Thyroid gland (tissue), 4 donors: ENCODE data around the gene IFT22. TPM values are rescaled to one million over a fixed set of nuclear protein-coding genes. Genes with fewer than 3 reads are reported as not detected.
A peak's percentile ranks its signal among the peaks of the same experiment; 100 is the strongest.

Source experiments
- DNase-seq, 2 donors: peaks; one replicate each; pipeline ENCODE4 v3.0.0-alpha.2; 2019
- H3K27ac ChIP-seq, 3 donors: fragments of 200-600 bp; sonication (generic); 1 replicate in 2 of 3; 2 replicates in 1 of 3; pipeline ENCODE4 v1.5.1; 2016 to 2019; ENCODE audit warnings: mild to moderate bottlenecking in 1 of 3, moderate library complexity in 1 of 3
- H3K27me3 ChIP-seq: fragments of 200-600 bp; sonication (generic); one replicate; pipeline ENCODE4 v1.5.1; 2019
- H3K36me3 ChIP-seq, 2 donors: fragments of 200-600 bp; sonication (generic); one replicate each; pipeline ENCODE4 v1.5.1; 2016 to 2019
- H3K4me1 ChIP-seq, 2 donors: fragments of 200-600 bp; sonication (generic); one replicate each; pipeline ENCODE4 v1.5.1; 2017 to 2019
- H3K4me3 ChIP-seq, 3 donors: fragments of 200-600 bp; sonication (generic); replicated peaks in 1 of 3; 1 replicate in 2 of 3; 2 replicates in 1 of 3; pipeline ENCODE4 v1.5.1; 2016; ENCODE audit warnings: mild to moderate bottlenecking in 1 of 3
- H3K9me3 ChIP-seq: fragments of 200-600 bp; sonication (generic); one replicate; pipeline ENCODE4 v1.5.1; 2017
- CTCF ChIP-seq, 6 experiments: fragments of 200-600 bp in 3 of 6; fragments of 450-650 bp in 3 of 6; sonication (generic) in 3 of 6; IDR thresholded peaks; one replicate each; pipeline ENCODE4 v1.5.1; 2016 to 2019; ENCODE audit warnings: antibody characterized with exemption in 6 of 6, mild to moderate bottlenecking in 2 of 6, inconsistent platforms in 1 of 6, moderate library complexity in 1 of 6
- POLR2A ChIP-seq, 2 donors: fragments of 450-650 bp; IDR thresholded peaks; one replicate each; pipeline ENCODE4 v1.6.1; 2017; ENCODE audit warnings: antibody characterized with exemption in 2 of 2, mild to moderate bottlenecking in 2 of 2, moderate library complexity in 1 of 2
- WGBS, 2 donors: methylation state at CpG; one replicate each; pipeline ENCODE4 v1.1.5; 2017; 5-methylcytosine and 5-hydroxymethylcytosine counted together
- intact Hi-C: fragments of 100-400 bp; cut with DNase I; formaldehyde crosslinking; loops from one replicate; pipeline ENCODE4 v1.15.1; 2023
- total RNA-seq, 4 donors: library from RNA; depleted of rRNA; stranded (reverse); fragments of >200 nt; gene quantifications; one replicate each; pipeline ENCODE4 v1.2.3, GENCODE V29; 2016

The IFT22 gene
- total RNA-seq, result 10 to 100 TPM; 48.2 to 57.2 (median 55.4) TPM

- H3K27me3 ChIP-seq, result no peaks in the 10 kb centered on the region
- H3K9me3 ChIP-seq, result no peaks in the 10 kb centered on the region
- H3K4me3 ChIP-seq, result peak within 1 kb of the TSS; percentile 38 to 59 (median 52)
- peaks cover 0 to 15% of the 10 kb centered on the region in 2 donors for H3K36me3 ChIP-seq
- intact Hi-C loops, result no loop called here
- peak; percentile 95 to 97 for DNase-seq
- TF ChIP-seq CTCF (IDR thresholded peaks at IDR 0.05) (peak in 2 of 6 experiments; percentile 17 to 19), POLR2A (IDR thresholded peaks at IDR 0.05) (peak in 1 of 2 donors; percentile 74)
- WGBS, 2 donors, result 1 to 2% methylated on average over 36 to 53 of the region's 69 CpGs
- peak within 1 kb of the TSS; percentile 19 to 69 (median 64) for H3K27ac ChIP-seq
- peaks cover 7 to 8% of the 10 kb centered on the region in 2 donors for H3K4me1 ChIP-seq
Observed at GRCh38 chr7:101321491-101322401, at the start of gene IFT22. TSS of gene IFT22 (minus strand) at chr7:101321812. CDS start at chr7:101321709, 103 bp downstream.

- DNase-seq, result no peak
Observed at GRCh38 chr7:101370836-101371235, 49.2 kb upstream of the IFT22 start.

GRCh38 chr7:101368422-101369165 lies 47.0 kb upstream of the IFT22 start:
- DNase-seq, result no peak
- Histone ChIP-seq H3K36me3 (no peaks in the 10 kb centered on the region), H3K27me3 (no peaks in the 10 kb centered on the region), H3K4me1 (peaks cover 0 to 10% of the 10 kb centered on the region in 2 donors), H3K4me3 (no peak overlapping the region), H3K9me3 (no peaks in the 10 kb centered on the region), H3K27ac (no peak overlapping the region)
- 81 to 93% methylated on average over 8 of the region's 8 CpGs for WGBS, 2 donors
- TF ChIP-seq CTCF (IDR thresholded peaks at IDR 0.05) (no peak), POLR2A (IDR thresholded peaks at IDR 0.05) (no peak)
- intact Hi-C loops, result loop anchor here (10.0 kb wide), 1 partner anchor 46 kb away; no protein-coding TSS in a partner anchor

More at GRCh38 chr7:101370836-101371235, 49.2 kb upstream of the IFT22 start:
- TF ChIP-seq CTCF (IDR thresholded peaks at IDR 0.05), result no peak
- no peak for TF ChIP-seq POLR2A (IDR thresholded peaks at IDR 0.05)
- Histone ChIP-seq H3K27ac (no peak overlapping the region), H3K9me3 (no peaks in the 10 kb centered on the region), H3K4me3 (no peak overlapping the region), H3K36me3 (no peaks in the 10 kb centered on the region), H3K4me1 (peaks cover 0 to 13% of the 10 kb centered on the region in 2 donors), H3K27me3 (no peaks in the 10 kb centered on the region)
- intact Hi-C loops, result no loop called here
- 56 to 65% methylated on average over 4 to 5 of the region's 5 CpGs for WGBS, 2 donors

- Histone ChIP-seq H3K27ac (no peak overlapping the region), H3K4me3 (no peak overlapping the region), H3K4me1 (peaks cover 0 to 16% of the 10 kb centered on the region in 2 donors), H3K27me3 (no peaks in the 10 kb centered on the region), H3K9me3 (no peaks in the 10 kb centered on the region), H3K36me3 (no peaks in the 10 kb centered on the region)
- WGBS, 2 donors, result 90 to 91% methylated on average over 1 of the region's 1 CpG
- intact Hi-C loops, result loop anchor here (10.0 kb wide), 1 partner anchor 47 kb away; no protein-coding TSS in a partner anchor
- no peak for TF ChIP-seq POLR2A (IDR thresholded peaks at IDR 0.05)
- TF ChIP-seq CTCF (IDR thresholded peaks at IDR 0.05), result no peak
- DNase-seq, result no peak
Observed at GRCh38 chr7:101367676-101368075, 46.1 kb upstream of the IFT22 start.
